ENCODE measurements around the gene EDIL3. TPM values are rescaled to one million over a fixed set of nuclear protein-coding genes. Genes with fewer than 3 reads are reported as not detected.

Gene EDIL3
- total RNA-seq, 1 experiment from 2014 or later, result 17.6 TPM

DNA sequence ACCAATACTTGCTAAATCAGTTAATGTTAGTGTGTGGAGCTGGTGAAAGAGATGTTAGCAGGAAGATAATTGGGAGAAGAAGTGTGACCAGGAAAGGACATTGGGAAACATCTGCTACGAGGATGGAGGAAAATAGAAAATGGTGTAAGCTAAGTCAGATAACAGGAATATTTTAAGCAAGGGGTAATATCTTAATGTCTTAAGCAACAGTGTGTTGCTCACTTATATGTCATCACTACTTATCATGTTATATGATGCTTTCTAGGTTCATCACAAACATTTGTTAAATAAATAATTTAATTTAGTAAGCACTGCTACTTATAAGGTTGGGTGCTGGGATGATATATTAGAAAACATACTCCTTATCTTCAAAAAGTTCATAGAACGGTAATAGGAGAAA is 326.1 kb downstream of the EDIL3 start:
- intact Hi-C loops (cut with micrococcal nuclease; ENCODE audit: unreplicated experiment) (no loop called here), in situ Hi-C loops (cut with HindIII; ENCODE audit: low pct_unique_long_range_greater_than_20kb, low sequenced_read_pairs) (no loop called here)
- POLR2A ChIA-PET, result no interaction called here
- H3K36me3 ChIP-seq (ENCODE audit: control insufficient read depth, insufficient read depth, low read length), result no peaks in the 10 kb centered on the region
- DNase-seq (ENCODE audit: low read depth, low spot score) (no peak), ATAC-seq (no peak)
- H3K9me3 ChIP-seq (ENCODE audit: control insufficient read depth, insufficient read depth, low read depth, low read length), result no peaks in the 10 kb centered on the region
- CTCF ChIA-PET, result no interaction called here
- TF ChIP-seq, protein P1, sequence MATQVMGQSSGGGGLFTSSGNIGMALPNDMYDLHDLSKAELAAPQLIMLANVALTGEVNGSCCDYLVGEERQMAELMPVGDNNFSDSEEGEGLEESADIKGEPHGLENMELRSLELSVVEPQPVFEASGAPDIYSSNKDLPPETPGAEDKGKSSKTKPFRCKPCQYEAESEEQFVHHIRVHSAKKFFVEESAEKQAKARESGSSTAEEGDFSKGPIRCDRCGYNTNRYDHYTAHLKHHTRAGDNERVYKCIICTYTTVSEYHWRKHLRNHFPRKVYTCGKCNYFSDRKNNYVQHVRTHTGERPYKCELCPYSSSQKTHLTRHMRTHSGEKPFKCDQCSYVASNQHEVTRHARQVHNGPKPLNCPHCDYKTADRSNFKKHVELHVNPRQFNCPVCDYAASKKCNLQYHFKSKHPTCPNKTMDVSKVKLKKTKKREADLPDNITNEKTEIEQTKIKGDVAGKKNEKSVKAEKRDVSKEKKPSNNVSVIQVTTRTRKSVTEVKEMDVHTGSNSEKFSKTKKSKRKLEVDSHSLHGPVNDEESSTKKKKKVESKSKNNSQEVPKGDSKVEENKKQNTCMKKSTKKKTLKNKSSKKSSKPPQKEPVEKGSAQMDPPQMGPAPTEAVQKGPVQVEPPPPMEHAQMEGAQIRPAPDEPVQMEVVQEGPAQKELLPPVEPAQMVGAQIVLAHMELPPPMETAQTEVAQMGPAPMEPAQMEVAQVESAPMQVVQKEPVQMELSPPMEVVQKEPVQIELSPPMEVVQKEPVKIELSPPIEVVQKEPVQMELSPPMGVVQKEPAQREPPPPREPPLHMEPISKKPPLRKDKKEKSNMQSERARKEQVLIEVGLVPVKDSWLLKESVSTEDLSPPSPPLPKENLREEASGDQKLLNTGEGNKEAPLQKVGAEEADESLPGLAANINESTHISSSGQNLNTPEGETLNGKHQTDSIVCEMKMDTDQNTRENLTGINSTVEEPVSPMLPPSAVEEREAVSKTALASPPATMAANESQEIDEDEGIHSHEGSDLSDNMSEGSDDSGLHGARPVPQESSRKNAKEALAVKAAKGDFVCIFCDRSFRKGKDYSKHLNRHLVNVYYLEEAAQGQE (IDR thresholded peaks at IDR 0.05; ENCODE audit: insufficient read depth in 1 of 2, low read depth in 2 of 2, low read length in 1 of 2), result no peak
- TF ChIP-seq TCF7L2 (IDR thresholded peaks at IDR 0.05; ENCODE audit: low read depth, low read length) (no peak), SIN3A (IDR thresholded peaks at IDR 0.05; ENCODE audit: borderline replicate concordance, insufficient read depth, low read depth, low read length) (no peak), POLR2AphosphoS5 (IDR thresholded peaks at IDR 0.05; ENCODE audit: low read depth, low read length) (no peak), CTCF (IDR thresholded peaks at IDR 0.05) (no peak)
- no peak overlapping the region for H3K27ac ChIP-seq (ENCODE audit: low read length)
- H3K4me1 ChIP-seq (ENCODE audit: control insufficient read depth, insufficient read depth, low read length), result no peaks in the 10 kb centered on the region
- H3K4me3 ChIP-seq (ENCODE audit: low read depth in 2 of 2, low read length in 2 of 2), result no peak overlapping the region
- no peaks in the 10 kb centered on the region for H3K27me3 ChIP-seq (ENCODE audit: control insufficient read depth, insufficient read depth, low read length)
- BruUV-seq (replicated peaks), result no TSS peak

- BruUV-seq (replicated peaks), result no TSS peak
- in situ Hi-C loops (cut with HindIII; ENCODE audit: low pct_unique_long_range_greater_than_20kb, low sequenced_read_pairs), result no loop called here
- no peaks in the 10 kb centered on the region for H3K9me3 ChIP-seq (ENCODE audit: control insufficient read depth, insufficient read depth, low read depth, low read length)
- intact Hi-C loops (cut with micrococcal nuclease; ENCODE audit: unreplicated experiment), result no loop called here
- ChIA-PET POLR2A (no interaction called here), CTCF (no interaction called here)
- H3K27me3 ChIP-seq (ENCODE audit: control insufficient read depth, insufficient read depth, low read length), result no peaks in the 10 kb centered on the region
- no peak overlapping the region for H3K4me3 ChIP-seq (ENCODE audit: low read depth in 2 of 2, low read length in 2 of 2)
- no peaks in the 10 kb centered on the region for H3K36me3 ChIP-seq (ENCODE audit: control insufficient read depth, insufficient read depth, low read length)
- H3K4me1 ChIP-seq (ENCODE audit: control insufficient read depth, insufficient read depth, low read length), result no peaks in the 10 kb centered on the region
- H3K27ac ChIP-seq (ENCODE audit: low read length), result no peak overlapping the region
- TF ChIP-seq POLR2AphosphoS5 (IDR thresholded peaks at IDR 0.05; ENCODE audit: low read depth, low read length), result no peak
- TF ChIP-seq, protein P1 (IDR thresholded peaks at IDR 0.05; ENCODE audit: insufficient read depth in 1 of 2, low read depth in 2 of 2, low read length in 1 of 2), result no peak
- TF ChIP-seq TCF7L2 (IDR thresholded peaks at IDR 0.05; ENCODE audit: low read depth, low read length), result no peak
- TF ChIP-seq SIN3A (IDR thresholded peaks at IDR 0.05; ENCODE audit: borderline replicate concordance, insufficient read depth, low read depth, low read length), result no peak
- no peak for TF ChIP-seq CTCF (IDR thresholded peaks at IDR 0.05)
- DNase-seq (ENCODE audit: low read depth, low spot score), result no peak
- ATAC-seq, result no peak
These were observed 327.5 kb downstream of the EDIL3 start for GRCh38 chr5:84057211-84057610.
